Stimulated activated CD8-positive, alpha-beta memory T cell treated with anti-CD3 and anti-CD28 coated beads, Interleukin-15, amount 100 ng/mL, for 1 hour (primary cell): ENCODE measurements around the gene SHISA8.
"Not testable (repeated sequence)": the region's sequence is repeated elsewhere in the genome, so short reads cannot be mapped to it uniquely, and the experiment has no call there.

Experiments used
- DNase-seq: peaks from one replicate; pipeline ENCODE4 v3.0.0-alpha.2; 2020; ENCODE audit warnings: low read depth

SHISA8 gene

GRCh38 chr22:41899110-41899509, 15.8 kb downstream of the SHISA8 start:
- no peak for DNase-seq

GRCh38 chr22:41898645-41899044, 16.2 kb downstream of the SHISA8 start:
- DNase-seq: no peak

GRCh38 chr22:41893591-41894375, 21.1 kb downstream of the SHISA8 start:
- DNase-seq: no peak

- no peak for DNase-seq
Measured at GRCh38 chr22:41892721-41893120, 22.2 kb downstream of the SHISA8 start.

- DNase-seq: no peak
Measured at GRCh38 chr22:41891407-41891806, 23.5 kb downstream of the SHISA8 start.

GRCh38 chr22:41888627-41889200, 26.2 kb downstream of the SHISA8 start:
- no peak for DNase-seq

- DNase-seq: no peak
Measured at GRCh38 chr22:41885516-41885915, 29.4 kb downstream of the SHISA8 start.

GRCh38 chr22:41885116-41885515, 29.8 kb downstream of the SHISA8 start:
- DNase-seq: no peak

- DNase-seq: no peak
Measured at GRCh38 chr22:41883400-41883799, 31.5 kb downstream of the SHISA8 start.

GRCh38 chr22:41880653-41881052, 34.2 kb downstream of the SHISA8 start:
- no peak for DNase-seq

GRCh38 chr22:41876675-41877074, 38.2 kb downstream of the SHISA8 start:
- DNase-seq: no peak

GRCh38 chr22:41876275-41876674, 38.6 kb downstream of the SHISA8 start:
- no peak for DNase-seq

GRCh38 chr22:41875531-41876270, 39.2 kb downstream of the SHISA8 start:
- DNase-seq: no peak

- no peak for DNase-seq
Measured at GRCh38 chr22:41874090-41874489, 40.8 kb downstream of the SHISA8 start.

- no peak for DNase-seq
Measured at GRCh38 chr22:41873391-41873790, 41.5 kb downstream of the SHISA8 start.

GRCh38 chr22:41870786-41871185, 44.1 kb downstream of the SHISA8 start:
- DNase-seq: no peak

- not testable (repeated sequence) for DNase-seq
Measured at GRCh38 chr22:41870081-41870480, 44.8 kb downstream of the SHISA8 start.

GRCh38 chr22:41868556-41868955, 46.3 kb downstream of the SHISA8 start:
- no peak for DNase-seq

- no peak for DNase-seq
Measured at GRCh38 chr22:41863472-41863871, 51.4 kb downstream of the SHISA8 start.

- DNase-seq: no peak
Measured at GRCh38 chr22:41862530-41863266, 52.2 kb downstream of the SHISA8 start.

GRCh38 chr22:41862160-41862529, 52.7 kb downstream of the SHISA8 start:
- no peak for DNase-seq
